CD4-positive, alpha-beta T cell treated with Interleukin-17A for 4 hours (primary cell): Measurements from ENCODE around the gene GJB1.
"Not testable (repeated sequence)": the region's sequence is repeated elsewhere in the genome, so short reads cannot be mapped to it uniquely, and the experiment has no call there.

Source experiments
- DNase-seq: peaks from one replicate; pipeline ENCODE4 v3.0.0-alpha.2; 2020; ENCODE audit warnings: mixed read lengths

GJB1 gene

DNA sequence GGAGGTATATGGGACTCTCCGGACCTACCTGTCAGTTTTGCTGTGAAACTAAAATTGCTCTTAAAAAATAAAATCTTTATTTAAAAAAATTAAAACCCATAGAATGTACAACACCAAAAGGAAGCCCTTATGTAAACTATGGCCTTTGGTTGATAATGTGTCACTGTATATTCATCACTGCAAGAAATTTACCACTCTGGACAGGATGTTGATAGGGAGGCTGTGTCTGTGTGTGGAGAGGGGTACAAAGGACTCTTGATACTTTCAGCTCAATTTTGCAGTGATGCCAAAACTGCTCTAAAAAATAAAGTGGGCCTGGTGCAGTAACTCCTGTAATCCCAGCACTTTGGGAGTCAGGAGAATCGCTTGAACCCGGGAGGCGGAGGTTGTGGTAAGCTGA is 33.8 kb downstream of the GJB1 start:
- no peak for DNase-seq

DNA sequence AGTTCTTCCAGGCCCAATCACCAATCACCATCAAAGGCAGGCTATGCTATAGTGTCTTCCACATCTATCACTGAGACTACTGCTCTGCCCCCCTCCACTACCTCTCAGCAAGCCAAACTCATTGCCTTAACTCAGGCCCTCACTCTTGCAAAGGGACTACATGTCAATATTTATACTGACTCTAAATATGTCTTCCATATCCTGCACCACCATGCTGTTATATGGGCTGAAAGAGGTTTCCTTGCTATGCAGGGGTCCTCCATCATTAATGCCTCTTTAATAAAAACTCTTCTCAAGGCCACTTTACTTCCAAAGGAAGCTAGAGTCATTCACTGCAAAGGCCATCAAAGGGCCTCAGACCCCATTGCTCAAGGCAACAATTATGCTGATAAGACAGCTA is 45.6 kb downstream of the GJB1 start:
- not testable (repeated sequence) for DNase-seq

DNA sequence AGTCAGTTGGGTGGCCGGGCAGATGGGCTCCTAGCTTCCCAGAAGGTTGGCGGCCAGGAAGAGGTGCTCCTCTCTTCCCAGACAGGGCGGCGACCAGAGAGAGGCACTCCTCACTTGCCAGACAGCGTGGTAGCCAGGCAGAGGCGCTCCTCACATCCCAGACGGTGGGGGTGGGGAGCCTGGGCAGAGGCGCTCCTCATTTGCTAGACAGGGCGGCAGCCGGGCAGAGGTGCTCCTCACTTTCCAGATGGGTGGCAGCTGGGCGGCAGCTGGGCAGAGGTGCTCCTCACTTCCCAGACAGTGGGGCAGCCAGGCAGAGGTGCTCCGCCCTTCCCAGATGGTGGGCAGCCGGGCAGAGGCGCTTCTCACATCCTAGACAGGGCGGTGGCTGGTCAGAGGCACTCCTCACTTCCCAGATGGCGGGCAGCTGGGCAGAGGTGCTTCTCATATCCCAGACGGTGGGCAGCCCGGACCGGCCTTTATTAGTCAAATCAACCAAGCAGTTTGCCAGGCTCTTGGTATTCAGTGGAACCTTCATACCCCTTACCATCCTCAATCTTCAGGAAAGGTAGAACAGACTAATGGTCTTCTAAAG is 46.9 kb downstream of the GJB1 start:
- DNase-seq = no peak

DNA sequence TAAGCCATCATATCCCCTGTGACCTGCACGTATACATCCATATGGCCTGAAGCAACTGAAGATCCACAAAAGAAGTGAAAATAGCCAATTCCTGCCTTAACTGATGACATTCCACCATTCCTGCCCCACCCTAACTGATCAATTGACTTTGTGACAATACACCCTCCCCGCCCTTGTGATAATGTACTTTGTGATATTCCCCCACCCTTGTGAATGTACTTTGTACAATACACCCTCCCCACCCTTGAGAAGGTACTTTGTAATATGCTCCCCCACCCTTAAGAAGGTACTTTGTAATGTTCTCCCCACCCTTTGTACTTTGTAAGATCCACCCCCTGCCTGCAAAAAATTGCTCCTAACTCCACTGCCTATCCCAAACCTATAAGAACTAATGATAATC is 49.3 kb downstream of the GJB1 start:
- DNase-seq = not testable (repeated sequence)
